NT2/D1 (cell line): ENCODE data around the gene OR6C70.

Experiments
- SUZ12 ChIP-seq: IDR thresholded peaks from 2 replicates; pipeline ENCODE4 v1.6.1; 2011; ENCODE audit not compliant: insufficient read length, insufficient read depth; ENCODE audit errors: extremely low read depth
- YY1 ChIP-seq: IDR thresholded peaks from 2 replicates; pipeline ENCODE4 v1.6.1; 2011; ENCODE audit not compliant: insufficient read length, insufficient read depth

DNA sequence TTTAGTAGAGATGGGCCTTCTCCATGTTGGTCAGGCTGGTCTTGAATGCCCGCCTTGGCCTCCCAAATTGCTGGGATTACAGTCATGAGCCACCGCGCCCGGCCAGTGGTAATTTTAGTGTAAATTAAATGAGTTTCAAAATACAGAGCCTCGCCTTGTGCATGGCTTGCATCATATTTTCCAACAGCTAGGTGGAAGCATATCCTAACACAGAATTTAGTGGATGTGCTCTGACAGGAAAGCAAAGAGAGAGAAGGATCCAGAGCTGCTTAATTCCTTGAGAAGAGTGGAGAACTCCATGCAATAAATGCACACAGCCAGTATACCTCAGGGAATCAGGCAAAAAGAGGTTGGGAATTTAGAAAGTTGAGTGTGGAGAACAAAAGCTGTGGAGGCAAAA, 23.6 kb downstream of the OR6C70 start:
- TF ChIP-seq YY1, result no peak
- no peak for TF ChIP-seq SUZ12
